A673 (cell line): Measurements from ENCODE around the gene PIP4K2A. TPM values are rescaled to one million over a fixed set of nuclear protein-coding genes. Genes with fewer than 3 reads are reported as not detected.
A peak's percentile ranks its signal among the peaks of the same experiment; 100 is the strongest.

Experiments used
- BruUV-seq: library from RNA; stranded (reverse); fragments of 400-500 nt; replicated peaks from 2 replicates; lab custom pipeline; 2021; lab: Mats Ljungman, UMichigan
- CTCF ChIA-PET: fragments of 300-600 bp; sonication (Branson Sonifier 250); formaldehyde crosslinking; loops from one replicate; lab custom pipeline; 2022; ENCODE audit warnings: antibody characterized with exemption; lab: Charles Lee
- POLR2A ChIA-PET: fragments of 300-600 bp; sonication (Branson Sonifier 250); formaldehyde crosslinking; loops from one replicate; lab custom pipeline; 2022; ENCODE audit warnings: antibody characterized with exemption; ENCODE audit not compliant: low non-redundant PET; lab: Charles Lee
- DNase-seq: peaks from one replicate; pipeline ENCODE4 v3.0.0-alpha.2; 2015; ENCODE audit warnings: low spot score
- H3K27ac ChIP-seq: fragments of 200-600 bp; sonication (generic); 2 replicates; pipeline ENCODE4 v1.5.1; 2016; ENCODE audit warnings: mixed run types, low read depth, mild to moderate bottlenecking, mixed read lengths, antibody characterized with exemption, low read length; ENCODE audit not compliant: poor library complexity, severe bottlenecking
- H3K27me3 ChIP-seq: fragments of 200-600 bp; sonication (generic); replicated peaks from 2 replicates; pipeline ENCODE4 v1.6.1; 2017; ENCODE audit warnings: mixed run types, low read depth, mild to moderate bottlenecking, mixed read lengths, antibody characterized with exemption, low read length; ENCODE audit not compliant: insufficient read depth, poor library complexity
- H3K36me3 ChIP-seq: fragments of 200-600 bp; sonication (generic); 2 replicates; pipeline ENCODE4 v1.6.1; 2016; ENCODE audit warnings: mixed run types, mild to moderate bottlenecking, mixed read lengths, antibody characterized with exemption, low read length; ENCODE audit not compliant: insufficient read depth, poor library complexity, severe bottlenecking
- H3K4me1 ChIP-seq: fragments of 200-600 bp; sonication (generic); 2 replicates; pipeline ENCODE4 v1.6.1; 2017; ENCODE audit warnings: mixed run types, mild to moderate bottlenecking, mixed read lengths, antibody characterized with exemption, low read length; ENCODE audit not compliant: insufficient read depth, poor library complexity, severe bottlenecking
- H3K4me3 ChIP-seq: fragments of 200-600 bp; sonication (generic); 2 replicates; pipeline ENCODE4 v1.5.1; 2016; ENCODE audit warnings: low read depth, mixed run types, mild to moderate bottlenecking, mixed read lengths, low read length; ENCODE audit not compliant: poor library complexity, severe bottlenecking
- H3K9me3 ChIP-seq: fragments of 200-600 bp; sonication (generic); 2 replicates; pipeline ENCODE4 v1.6.1; 2016; ENCODE audit warnings: mixed run types, low read depth, mild to moderate bottlenecking, mixed read lengths, antibody characterized with exemption, low read length; ENCODE audit not compliant: poor library complexity, severe bottlenecking
- EZH2 ChIP-seq: fragments of 200-600 bp; sonication (generic); IDR thresholded peaks from 2 replicates; pipeline ENCODE4 v1.6.1; 2017; ENCODE audit warnings: borderline replicate concordance, low read depth, mild to moderate bottlenecking, mixed read lengths, antibody characterized with exemption, low read length; ENCODE audit not compliant: poor library complexity, severe bottlenecking
- intact Hi-C: fragments of 100-400 bp; cut with micrococcal nuclease; formaldehyde crosslinking; loops from one replicate; pipeline ENCODE4 v1.10.0; 2022; ENCODE audit not compliant: unreplicated experiment
- total RNA-seq: library from RNA; stranded (reverse); gene quantifications from 2 replicates; pipeline ENCODE4 v1.2.3, GENCODE V29; 2021
- TF ChIP-seq, protein P1 (sequence below): fragments of 300-800, 200-600 bp; sonication (generic); conservative IDR thresholded peaks from 2 replicates; pipeline ENCODE4 v1.5.1; 2017; ENCODE audit warnings: low read depth, mild to moderate bottlenecking, antibody characterized with exemption, low read length, moderate library complexity, mixed read lengths

Gene PIP4K2A
- total RNA-seq, 1 experiment from 2014 or later: 19.8 TPM

DNA sequence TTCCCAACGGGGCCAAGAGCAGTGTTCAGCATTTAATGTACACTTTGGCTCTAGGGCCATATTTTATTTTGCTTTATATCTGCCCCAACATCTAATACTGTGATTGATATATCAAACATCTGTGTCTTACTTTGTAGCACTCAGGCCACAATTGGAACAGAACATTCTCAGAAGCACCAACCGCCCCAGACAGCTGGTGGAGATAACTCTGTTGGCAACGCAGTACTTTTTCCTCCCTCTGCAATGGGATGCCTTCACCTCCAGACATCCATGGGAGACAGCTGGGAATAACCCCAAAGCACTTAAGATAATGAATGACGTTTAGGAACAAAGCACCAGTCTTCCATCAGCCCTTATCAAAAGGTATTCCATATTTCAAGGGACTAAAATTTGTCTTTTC lies 57.4 kb downstream of the PIP4K2A start:
- H3K27me3 ChIP-seq: no peaks in the 10 kb centered on the region
- BruUV-seq: no TSS peak
- no peak for DNase-seq
- no peaks in the 10 kb centered on the region for H3K9me3 ChIP-seq
- CTCF ChIA-PET: no interaction called here
- no peaks in the 10 kb centered on the region for H3K36me3 ChIP-seq
- POLR2A ChIA-PET: no interaction called here
- intact Hi-C loops: no loop called here
- TF ChIP-seq EZH2: no peak
- TF ChIP-seq, protein P1, sequence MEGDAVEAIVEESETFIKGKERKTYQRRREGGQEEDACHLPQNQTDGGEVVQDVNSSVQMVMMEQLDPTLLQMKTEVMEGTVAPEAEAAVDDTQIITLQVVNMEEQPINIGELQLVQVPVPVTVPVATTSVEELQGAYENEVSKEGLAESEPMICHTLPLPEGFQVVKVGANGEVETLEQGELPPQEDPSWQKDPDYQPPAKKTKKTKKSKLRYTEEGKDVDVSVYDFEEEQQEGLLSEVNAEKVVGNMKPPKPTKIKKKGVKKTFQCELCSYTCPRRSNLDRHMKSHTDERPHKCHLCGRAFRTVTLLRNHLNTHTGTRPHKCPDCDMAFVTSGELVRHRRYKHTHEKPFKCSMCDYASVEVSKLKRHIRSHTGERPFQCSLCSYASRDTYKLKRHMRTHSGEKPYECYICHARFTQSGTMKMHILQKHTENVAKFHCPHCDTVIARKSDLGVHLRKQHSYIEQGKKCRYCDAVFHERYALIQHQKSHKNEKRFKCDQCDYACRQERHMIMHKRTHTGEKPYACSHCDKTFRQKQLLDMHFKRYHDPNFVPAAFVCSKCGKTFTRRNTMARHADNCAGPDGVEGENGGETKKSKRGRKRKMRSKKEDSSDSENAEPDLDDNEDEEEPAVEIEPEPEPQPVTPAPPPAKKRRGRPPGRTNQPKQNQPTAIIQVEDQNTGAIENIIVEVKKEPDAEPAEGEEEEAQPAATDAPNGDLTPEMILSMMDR: no peak
- H3K4me1 ChIP-seq: peaks cover 33% of the 10 kb centered on the region
- no peak overlapping the region for H3K4me3 ChIP-seq
- peak overlapping the region; percentile 46 for H3K27ac ChIP-seq

DNA sequence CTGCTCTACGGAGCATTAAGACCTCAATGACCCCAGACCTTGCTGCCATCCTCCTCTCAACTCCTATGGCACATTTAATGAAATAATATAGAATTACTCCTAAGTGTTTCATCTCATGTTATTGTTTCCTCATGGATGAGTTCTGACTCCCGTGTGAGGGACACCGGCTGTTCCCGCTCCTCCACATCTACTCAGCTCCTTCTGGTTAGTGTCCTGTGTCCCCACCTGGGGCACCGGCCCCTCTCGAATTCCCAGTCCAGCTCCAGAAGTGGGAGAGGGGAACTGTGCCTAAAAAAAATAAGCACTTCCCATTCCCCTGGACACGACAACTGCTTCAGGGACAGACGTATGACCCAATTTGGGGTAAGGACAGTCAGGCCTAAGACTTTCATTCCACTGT lies 58.3 kb downstream of the PIP4K2A start:
- Histone ChIP-seq H3K36me3 (no peaks in the 10 kb centered on the region), H3K4me3 (no peak overlapping the region), H3K27me3 (no peaks in the 10 kb centered on the region), H3K4me1 (peaks cover 40% of the 10 kb centered on the region), H3K9me3 (no peaks in the 10 kb centered on the region), H3K27ac (no peak overlapping the region)
- CTCF ChIA-PET: no interaction called here
- TF ChIP-seq EZH2: no peak
- TF ChIP-seq, protein P1: no peak
- intact Hi-C loops: no loop called here
- BruUV-seq: no TSS peak
- POLR2A ChIA-PET: no interaction called here
- no peak for DNase-seq

DNA sequence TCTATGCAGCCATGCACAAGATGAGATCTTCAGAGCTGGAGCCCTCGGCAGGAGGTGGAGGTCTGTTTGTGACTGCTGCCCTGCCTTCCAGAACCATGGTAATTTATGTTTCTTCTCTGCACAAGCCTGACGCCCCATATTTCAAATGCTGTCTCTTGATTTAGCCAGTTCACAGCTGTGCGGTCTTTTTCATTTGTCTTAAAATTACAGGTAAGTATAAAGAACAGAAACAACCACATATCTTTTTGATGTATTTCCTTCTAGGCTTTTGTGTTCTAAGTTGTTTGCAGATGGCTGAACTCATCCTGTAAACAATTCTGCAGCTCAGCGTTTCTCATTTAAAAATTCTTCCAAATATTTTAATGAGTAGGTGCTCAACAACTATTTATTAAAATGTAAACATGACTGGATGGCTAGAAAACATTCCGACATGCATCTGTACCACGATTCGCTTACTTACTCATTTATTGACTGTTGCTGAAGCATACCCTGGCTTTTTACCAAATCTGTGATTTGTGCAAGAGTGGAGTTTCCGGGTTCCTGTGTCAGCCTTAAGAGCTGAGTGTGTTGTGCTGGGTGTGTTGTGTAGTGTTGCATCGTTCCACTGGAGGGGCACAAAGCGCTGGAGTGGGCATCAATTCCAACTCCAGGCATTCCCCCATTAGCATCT lies 58.9 kb downstream of the PIP4K2A start:
- no peaks in the 10 kb centered on the region for H3K36me3 ChIP-seq
- no peaks in the 10 kb centered on the region for H3K9me3 ChIP-seq
- intact Hi-C loops: no loop called here
- H3K27me3 ChIP-seq: no peaks in the 10 kb centered on the region
- no peak for TF ChIP-seq EZH2
- TF ChIP-seq, protein P1: no peak
- H3K27ac ChIP-seq: no peak overlapping the region
- DNase-seq: peak; percentile 72
- ChIA-PET POLR2A (interaction anchor here (0.6 kb wide), 1 partner anchor 335 kb away, joined by 3 read pairs; no protein-coding TSS in a partner anchor), CTCF (no interaction called here)
- H3K4me3 ChIP-seq: no peak overlapping the region
- BruUV-seq: no TSS peak
- H3K4me1 ChIP-seq: peaks cover 40% of the 10 kb centered on the region
